Liver (tissue), 3 donors: ENCODE measurements around the gene SGCG.

Experiments used
- RXRA ChIP-seq, 2 donors: IDR thresholded peaks; 2 replicates each; pipeline ENCODE4 v1.6.1; 2017 to 2018; ENCODE audit warnings: antibody characterized with exemption in 2 of 2, mild to moderate bottlenecking in 1 of 2
- TAF1 ChIP-seq: conservative IDR thresholded peaks from 2 replicates; pipeline ENCODE4 v1.6.1; 2016; ENCODE audit warnings: antibody characterized with exemption, mild to moderate bottlenecking
- YY1 ChIP-seq: IDR thresholded peaks from 2 replicates; pipeline ENCODE4 v1.6.1; 2016; ENCODE audit warnings: antibody characterized with exemption, mild to moderate bottlenecking
- TF ChIP-seq, protein P1 (sequence below): fragments of 150-350 bp; IDR thresholded peaks from 2 replicates; pipeline ENCODE4 v1.5.1; 2017; ENCODE audit warnings: improper control_type of control experiment, low read depth, low read length; ENCODE audit not compliant: missing input control
- TF ChIP-seq, protein P2 (sequence below): IDR thresholded peaks from 2 replicates; pipeline ENCODE4 v1.6.1; 2016; ENCODE audit warnings: antibody characterized with exemption
- TF ChIP-seq, protein P3 (sequence below): IDR thresholded peaks from 2 replicates; pipeline ENCODE4 v1.6.1; 2016; ENCODE audit warnings: antibody characterized with exemption, mild to moderate bottlenecking
- donor health status: healthy.
- donor health status: healthy.

DNA sequence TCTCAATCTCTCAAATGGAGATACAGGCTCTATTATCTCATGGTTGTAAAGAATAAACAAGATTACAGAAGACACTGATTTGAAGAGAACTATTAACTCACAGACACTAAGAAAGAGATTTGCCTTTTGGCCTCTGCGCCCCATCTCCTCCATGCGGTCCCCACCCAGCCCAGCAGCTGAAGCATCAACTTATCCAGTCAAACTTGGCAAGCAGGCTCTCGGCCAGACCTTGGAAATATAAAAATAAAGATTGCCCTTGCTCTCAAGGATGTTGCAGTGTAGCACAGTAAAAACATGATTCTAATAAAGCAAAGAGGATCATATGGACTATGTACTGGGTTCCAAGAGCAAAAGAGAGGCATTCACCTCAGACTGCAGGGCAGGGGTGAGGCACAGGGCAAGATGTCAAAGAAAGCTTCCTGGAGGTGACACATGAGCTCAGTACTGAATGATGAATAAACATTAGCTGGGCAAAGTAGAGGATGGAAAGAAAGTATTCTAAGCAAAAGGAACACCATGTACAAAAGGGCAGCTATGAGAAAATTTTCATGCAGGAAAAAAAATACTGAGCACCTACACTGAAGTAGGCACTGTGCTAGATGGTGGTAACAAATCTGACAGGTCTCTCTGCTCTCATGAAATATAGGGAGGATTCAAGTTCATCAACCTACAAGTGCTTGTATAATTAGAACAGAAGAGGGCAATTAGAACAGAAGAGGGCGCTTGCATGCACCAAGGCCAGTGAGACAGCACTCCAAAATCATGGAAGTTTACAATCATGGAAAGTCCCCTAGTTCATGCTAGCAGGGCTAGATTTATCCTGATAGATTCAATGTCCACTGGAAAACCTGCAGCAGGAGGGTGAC, 167.7 kb downstream of the SGCG start:
- TF ChIP-seq, protein P1, sequence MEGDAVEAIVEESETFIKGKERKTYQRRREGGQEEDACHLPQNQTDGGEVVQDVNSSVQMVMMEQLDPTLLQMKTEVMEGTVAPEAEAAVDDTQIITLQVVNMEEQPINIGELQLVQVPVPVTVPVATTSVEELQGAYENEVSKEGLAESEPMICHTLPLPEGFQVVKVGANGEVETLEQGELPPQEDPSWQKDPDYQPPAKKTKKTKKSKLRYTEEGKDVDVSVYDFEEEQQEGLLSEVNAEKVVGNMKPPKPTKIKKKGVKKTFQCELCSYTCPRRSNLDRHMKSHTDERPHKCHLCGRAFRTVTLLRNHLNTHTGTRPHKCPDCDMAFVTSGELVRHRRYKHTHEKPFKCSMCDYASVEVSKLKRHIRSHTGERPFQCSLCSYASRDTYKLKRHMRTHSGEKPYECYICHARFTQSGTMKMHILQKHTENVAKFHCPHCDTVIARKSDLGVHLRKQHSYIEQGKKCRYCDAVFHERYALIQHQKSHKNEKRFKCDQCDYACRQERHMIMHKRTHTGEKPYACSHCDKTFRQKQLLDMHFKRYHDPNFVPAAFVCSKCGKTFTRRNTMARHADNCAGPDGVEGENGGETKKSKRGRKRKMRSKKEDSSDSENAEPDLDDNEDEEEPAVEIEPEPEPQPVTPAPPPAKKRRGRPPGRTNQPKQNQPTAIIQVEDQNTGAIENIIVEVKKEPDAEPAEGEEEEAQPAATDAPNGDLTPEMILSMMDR = no peak
- TF ChIP-seq, protein P2, sequence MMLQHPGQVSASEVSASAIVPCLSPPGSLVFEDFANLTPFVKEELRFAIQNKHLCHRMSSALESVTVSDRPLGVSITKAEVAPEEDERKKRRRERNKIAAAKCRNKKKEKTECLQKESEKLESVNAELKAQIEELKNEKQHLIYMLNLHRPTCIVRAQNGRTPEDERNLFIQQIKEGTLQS = no peak
- TF ChIP-seq YY1 (no peak), TAF1 (no peak), RXRA (IDR thresholded peaks at IDR 0.05) (no peak)
- TF ChIP-seq, protein P3, sequence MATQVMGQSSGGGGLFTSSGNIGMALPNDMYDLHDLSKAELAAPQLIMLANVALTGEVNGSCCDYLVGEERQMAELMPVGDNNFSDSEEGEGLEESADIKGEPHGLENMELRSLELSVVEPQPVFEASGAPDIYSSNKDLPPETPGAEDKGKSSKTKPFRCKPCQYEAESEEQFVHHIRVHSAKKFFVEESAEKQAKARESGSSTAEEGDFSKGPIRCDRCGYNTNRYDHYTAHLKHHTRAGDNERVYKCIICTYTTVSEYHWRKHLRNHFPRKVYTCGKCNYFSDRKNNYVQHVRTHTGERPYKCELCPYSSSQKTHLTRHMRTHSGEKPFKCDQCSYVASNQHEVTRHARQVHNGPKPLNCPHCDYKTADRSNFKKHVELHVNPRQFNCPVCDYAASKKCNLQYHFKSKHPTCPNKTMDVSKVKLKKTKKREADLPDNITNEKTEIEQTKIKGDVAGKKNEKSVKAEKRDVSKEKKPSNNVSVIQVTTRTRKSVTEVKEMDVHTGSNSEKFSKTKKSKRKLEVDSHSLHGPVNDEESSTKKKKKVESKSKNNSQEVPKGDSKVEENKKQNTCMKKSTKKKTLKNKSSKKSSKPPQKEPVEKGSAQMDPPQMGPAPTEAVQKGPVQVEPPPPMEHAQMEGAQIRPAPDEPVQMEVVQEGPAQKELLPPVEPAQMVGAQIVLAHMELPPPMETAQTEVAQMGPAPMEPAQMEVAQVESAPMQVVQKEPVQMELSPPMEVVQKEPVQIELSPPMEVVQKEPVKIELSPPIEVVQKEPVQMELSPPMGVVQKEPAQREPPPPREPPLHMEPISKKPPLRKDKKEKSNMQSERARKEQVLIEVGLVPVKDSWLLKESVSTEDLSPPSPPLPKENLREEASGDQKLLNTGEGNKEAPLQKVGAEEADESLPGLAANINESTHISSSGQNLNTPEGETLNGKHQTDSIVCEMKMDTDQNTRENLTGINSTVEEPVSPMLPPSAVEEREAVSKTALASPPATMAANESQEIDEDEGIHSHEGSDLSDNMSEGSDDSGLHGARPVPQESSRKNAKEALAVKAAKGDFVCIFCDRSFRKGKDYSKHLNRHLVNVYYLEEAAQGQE = no peak
